ENCODE measurements around the gene MYOF.

GRCh38 chr10:93456480-93456879 lies 25.7 kb downstream of the MYOF start:
- TF ChIP-seq POLR2AphosphoS5 (IDR thresholded peaks at IDR 0.05) (no peak), POLR2A (IDR thresholded peaks at IDR 0.05) (no peak)
